ENCODE measurements around the gene NTNG1. TPM values are rescaled to one million over a fixed set of nuclear protein-coding genes. Genes with fewer than 3 reads are reported as not detected.

NTNG1 gene
- total RNA-seq, 1 donor from 2014 or later = 5.7 TPM

GRCh38 chr1:107262467-107263286 is 121.8 kb downstream of the NTNG1 start:
- DNase-seq = no peak
- TF ChIP-seq, protein P1, sequence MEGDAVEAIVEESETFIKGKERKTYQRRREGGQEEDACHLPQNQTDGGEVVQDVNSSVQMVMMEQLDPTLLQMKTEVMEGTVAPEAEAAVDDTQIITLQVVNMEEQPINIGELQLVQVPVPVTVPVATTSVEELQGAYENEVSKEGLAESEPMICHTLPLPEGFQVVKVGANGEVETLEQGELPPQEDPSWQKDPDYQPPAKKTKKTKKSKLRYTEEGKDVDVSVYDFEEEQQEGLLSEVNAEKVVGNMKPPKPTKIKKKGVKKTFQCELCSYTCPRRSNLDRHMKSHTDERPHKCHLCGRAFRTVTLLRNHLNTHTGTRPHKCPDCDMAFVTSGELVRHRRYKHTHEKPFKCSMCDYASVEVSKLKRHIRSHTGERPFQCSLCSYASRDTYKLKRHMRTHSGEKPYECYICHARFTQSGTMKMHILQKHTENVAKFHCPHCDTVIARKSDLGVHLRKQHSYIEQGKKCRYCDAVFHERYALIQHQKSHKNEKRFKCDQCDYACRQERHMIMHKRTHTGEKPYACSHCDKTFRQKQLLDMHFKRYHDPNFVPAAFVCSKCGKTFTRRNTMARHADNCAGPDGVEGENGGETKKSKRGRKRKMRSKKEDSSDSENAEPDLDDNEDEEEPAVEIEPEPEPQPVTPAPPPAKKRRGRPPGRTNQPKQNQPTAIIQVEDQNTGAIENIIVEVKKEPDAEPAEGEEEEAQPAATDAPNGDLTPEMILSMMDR (IDR thresholded peaks at IDR 0.05) = no peak
- H3K36me3 Mint-ChIP-seq (ENCODE audit: low read depth) = no peaks in the 10 kb centered on the region
- no peaks in the 10 kb centered on the region for H3K27me3 Mint-ChIP-seq
- H3K4me1 Mint-ChIP-seq = peaks cover 17% of the 10 kb centered on the region
- ATAC-seq (ENCODE audit: low read depth) = no peak
- peaks cover 2% of the 10 kb centered on the region for H3K9me3 Mint-ChIP-seq
- ChIA-PET POLR2A (no interaction called here), CTCF (no interaction called here)
- no peak overlapping the region for H3K27ac Mint-ChIP-seq
- H3K4me3 Mint-ChIP-seq = no peak overlapping the region
- intact Hi-C loops (cut with micrococcal nuclease) = no loop called here

DNA sequence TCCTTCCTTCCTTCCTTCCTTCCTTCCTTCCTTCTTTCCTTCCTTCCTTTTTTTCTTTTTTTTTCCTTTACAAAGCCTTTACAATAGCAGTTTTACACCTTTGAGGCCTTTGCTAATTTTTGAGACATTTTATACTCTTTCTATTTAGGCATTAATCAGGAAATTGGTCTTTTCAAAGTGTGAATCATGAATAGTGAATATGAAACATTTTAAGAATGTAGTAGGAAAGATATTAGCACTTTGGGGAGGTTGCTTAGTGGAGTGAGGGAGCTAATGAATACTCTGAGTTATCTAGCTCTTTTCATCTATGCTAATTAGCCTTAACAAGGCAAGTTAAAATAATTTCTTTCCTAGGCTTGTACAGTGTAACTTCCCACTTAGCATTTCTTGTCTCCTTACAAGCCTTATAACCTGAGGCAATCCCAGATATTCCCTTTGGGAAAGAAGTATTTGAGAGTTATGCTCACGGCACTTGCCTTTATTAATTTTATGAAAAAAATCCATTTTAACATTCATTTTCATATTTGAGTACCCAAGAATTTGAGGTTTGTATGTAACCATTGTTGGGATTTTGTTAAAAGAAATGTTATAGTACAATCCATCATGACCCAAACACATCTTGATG is 122.6 kb downstream of the NTNG1 start:
- Mint-ChIP-seq H3K27ac (peak overlapping the region; percentile 38), H3K27me3 (no peaks in the 10 kb centered on the region), H3K4me3 (no peak overlapping the region), H3K36me3 (ENCODE audit: low read depth) (no peaks in the 10 kb centered on the region), H3K9me3 (peaks cover 2% of the 10 kb centered on the region), H3K4me1 (peaks cover 17% of the 10 kb centered on the region)
- intact Hi-C loops (cut with micrococcal nuclease) = no loop called here
- ChIA-PET CTCF (no interaction called here), POLR2A (no interaction called here)
- ATAC-seq (ENCODE audit: low read depth) (no peak), DNase-seq (no peak)
- TF ChIP-seq, protein P1 (IDR thresholded peaks at IDR 0.05) = no peak

DNA sequence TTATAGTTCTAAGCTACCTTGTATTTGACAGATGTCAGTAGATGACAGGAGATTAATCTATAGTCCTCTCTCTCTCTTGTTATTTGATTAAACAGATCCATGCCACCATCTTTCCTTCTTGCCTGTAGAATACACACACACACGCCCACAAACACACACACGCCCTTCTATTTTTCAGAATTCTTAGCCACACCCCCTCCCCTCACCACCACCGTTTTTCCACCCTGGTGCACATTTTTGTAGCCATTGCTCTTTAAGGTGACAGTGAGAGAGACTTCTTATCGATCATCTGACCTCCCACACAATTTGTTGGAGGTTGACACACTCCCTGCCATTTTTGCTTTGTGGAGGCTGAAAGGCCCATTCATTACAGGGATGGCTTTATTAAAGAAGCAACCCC is 123.2 kb downstream of the NTNG1 start:
- Mint-ChIP-seq H3K4me3 (no peak overlapping the region), H3K27ac (no peak overlapping the region), H3K36me3 (ENCODE audit: low read depth) (no peaks in the 10 kb centered on the region), H3K27me3 (no peaks in the 10 kb centered on the region), H3K9me3 (peaks cover 2% of the 10 kb centered on the region), H3K4me1 (peaks cover 17% of the 10 kb centered on the region)
- TF ChIP-seq, protein P1 (IDR thresholded peaks at IDR 0.05) = no peak
- DNase-seq (no peak), ATAC-seq (ENCODE audit: low read depth) (no peak)
- CTCF ChIA-PET = no interaction called here
- POLR2A ChIA-PET = no interaction called here
- intact Hi-C loops (cut with micrococcal nuclease) = no loop called here

- H3K9me3 Mint-ChIP-seq = peaks cover 2% of the 10 kb centered on the region
- H3K4me3 Mint-ChIP-seq = no peak overlapping the region
- H3K27ac Mint-ChIP-seq = no peak overlapping the region
- no peaks in the 10 kb centered on the region for H3K27me3 Mint-ChIP-seq
- peaks cover 17% of the 10 kb centered on the region for H3K4me1 Mint-ChIP-seq
- intact Hi-C loops (cut with micrococcal nuclease) = no loop called here
- H3K36me3 Mint-ChIP-seq (ENCODE audit: low read depth) = no peaks in the 10 kb centered on the region
- TF ChIP-seq, protein P1 (IDR thresholded peaks at IDR 0.05) = no peak
- ChIA-PET CTCF (no interaction called here), POLR2A (no interaction called here)
- DNase-seq (no peak), ATAC-seq (ENCODE audit: low read depth) (no peak)
These were observed 123.7 kb downstream of the NTNG1 start for GRCh38 chr1:107264561-107264960.

DNA sequence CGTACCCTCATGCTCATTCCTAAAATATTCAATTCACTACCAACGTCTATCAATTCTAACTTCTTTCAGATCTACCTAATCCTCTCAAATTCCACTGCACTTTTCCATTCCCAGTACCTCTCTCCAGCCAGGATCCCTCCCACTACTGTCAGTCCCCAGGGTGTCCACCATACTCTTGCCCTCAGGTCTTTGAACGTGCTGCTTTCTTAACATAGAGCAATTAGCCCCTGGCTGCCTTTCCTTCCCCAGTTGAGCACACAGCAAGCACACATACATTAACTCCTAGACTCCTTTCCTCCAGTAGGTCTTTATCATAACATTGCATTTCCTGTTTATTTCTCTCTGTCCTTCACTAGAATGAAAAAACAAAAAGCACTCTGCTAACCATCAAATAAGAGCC is 126.7 kb downstream of the NTNG1 start:
- Mint-ChIP-seq H3K4me1 (peaks cover 15% of the 10 kb centered on the region), H3K4me3 (no peak overlapping the region), H3K27ac (no peak overlapping the region), H3K9me3 (peaks cover 2% of the 10 kb centered on the region), H3K36me3 (ENCODE audit: low read depth) (no peaks in the 10 kb centered on the region), H3K27me3 (no peaks in the 10 kb centered on the region)
- ATAC-seq (ENCODE audit: low read depth) (no peak), DNase-seq (no peak)
- ChIA-PET CTCF (no interaction called here), POLR2A (no interaction called here)
- TF ChIP-seq, protein P1 (IDR thresholded peaks at IDR 0.05) = no peak
- intact Hi-C loops (cut with micrococcal nuclease) = no loop called here

Data from activated B cell treated with CpG ODN at 0.5 μM for 24 hours (primary cell).